GM20000 (cell line): ENCODE measurements around the gene KCNG4.

Source experiments
- DNase-seq: peaks from one replicate; pipeline ENCODE4 v3.0.0; 2012; ENCODE audit warnings: low spot score
- TF ChIP-seq, protein P1 (sequence below): IDR thresholded peaks from 2 replicates; pipeline ENCODE4 v1.5.1; 2012; ENCODE audit warnings: mild to moderate bottlenecking, control low read depth; ENCODE audit errors: extremely low read depth, missing control alignments

KCNG4 gene

DNA sequence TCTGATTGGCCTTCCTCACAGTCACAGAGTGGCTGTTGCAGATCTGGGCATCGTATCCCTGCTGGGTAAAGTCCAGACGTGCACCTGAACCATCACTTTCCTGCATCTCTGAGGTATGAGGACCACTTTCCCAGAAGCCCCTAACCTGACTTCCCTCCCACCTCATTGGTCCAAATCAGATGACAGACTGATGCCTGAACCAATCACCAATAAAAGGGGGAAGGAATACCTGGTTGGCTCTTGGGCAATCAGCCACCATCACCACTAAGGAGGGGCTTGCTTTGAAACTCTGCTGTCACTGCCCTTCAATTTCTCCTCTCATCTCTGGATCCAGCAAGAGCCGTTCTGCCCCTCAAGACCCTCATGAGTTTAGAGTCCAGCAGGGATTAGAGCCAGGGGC is 41.3 kb upstream of the KCNG4 start:
- TF ChIP-seq, protein P1, sequence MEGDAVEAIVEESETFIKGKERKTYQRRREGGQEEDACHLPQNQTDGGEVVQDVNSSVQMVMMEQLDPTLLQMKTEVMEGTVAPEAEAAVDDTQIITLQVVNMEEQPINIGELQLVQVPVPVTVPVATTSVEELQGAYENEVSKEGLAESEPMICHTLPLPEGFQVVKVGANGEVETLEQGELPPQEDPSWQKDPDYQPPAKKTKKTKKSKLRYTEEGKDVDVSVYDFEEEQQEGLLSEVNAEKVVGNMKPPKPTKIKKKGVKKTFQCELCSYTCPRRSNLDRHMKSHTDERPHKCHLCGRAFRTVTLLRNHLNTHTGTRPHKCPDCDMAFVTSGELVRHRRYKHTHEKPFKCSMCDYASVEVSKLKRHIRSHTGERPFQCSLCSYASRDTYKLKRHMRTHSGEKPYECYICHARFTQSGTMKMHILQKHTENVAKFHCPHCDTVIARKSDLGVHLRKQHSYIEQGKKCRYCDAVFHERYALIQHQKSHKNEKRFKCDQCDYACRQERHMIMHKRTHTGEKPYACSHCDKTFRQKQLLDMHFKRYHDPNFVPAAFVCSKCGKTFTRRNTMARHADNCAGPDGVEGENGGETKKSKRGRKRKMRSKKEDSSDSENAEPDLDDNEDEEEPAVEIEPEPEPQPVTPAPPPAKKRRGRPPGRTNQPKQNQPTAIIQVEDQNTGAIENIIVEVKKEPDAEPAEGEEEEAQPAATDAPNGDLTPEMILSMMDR = no peak
- DNase-seq = peak; percentile 24

DNA sequence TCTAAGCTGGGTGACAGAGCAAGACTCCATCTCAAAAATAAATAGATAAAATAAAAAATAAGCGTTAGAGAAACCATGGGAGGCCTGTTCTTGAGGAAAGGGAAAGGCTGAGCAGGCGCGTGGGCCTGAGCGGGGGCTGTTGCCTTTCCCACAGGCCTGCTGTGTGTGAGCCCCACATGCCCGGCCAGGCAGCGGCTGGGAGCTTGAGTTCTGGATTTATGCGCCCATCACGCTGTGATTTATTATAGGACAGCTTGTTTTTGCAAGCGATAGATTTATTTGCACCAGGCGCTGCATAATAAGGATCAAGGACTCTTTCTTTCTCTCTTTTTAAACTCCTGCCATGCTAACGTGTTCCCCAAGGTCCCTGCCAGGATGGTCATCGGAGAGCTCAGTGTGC is 40.1 kb upstream of the KCNG4 start:
- DNase-seq = no peak
- TF ChIP-seq, protein P1 = no peak

DNA sequence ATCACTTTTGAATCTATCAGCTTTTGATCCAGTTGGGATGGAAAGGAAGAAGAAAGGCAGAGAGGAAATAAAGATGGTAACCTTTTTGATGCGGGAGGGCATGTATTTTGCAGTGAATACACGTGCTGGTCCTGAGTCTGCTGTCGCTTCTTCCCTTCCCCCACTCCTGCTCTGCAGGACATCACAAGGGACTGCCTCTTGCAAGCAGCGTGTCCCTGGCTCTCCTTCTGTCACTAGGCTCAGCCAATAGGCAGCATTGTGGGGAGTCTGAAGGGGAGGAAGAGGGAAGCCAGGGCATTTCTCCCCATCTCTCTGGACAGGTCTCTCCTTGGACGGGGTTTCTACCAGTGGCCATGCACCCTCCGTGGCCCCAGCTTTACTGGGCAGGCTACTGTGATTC is 39.2 kb upstream of the KCNG4 start:
- TF ChIP-seq, protein P1 = no peak
- no peak for DNase-seq

DNA sequence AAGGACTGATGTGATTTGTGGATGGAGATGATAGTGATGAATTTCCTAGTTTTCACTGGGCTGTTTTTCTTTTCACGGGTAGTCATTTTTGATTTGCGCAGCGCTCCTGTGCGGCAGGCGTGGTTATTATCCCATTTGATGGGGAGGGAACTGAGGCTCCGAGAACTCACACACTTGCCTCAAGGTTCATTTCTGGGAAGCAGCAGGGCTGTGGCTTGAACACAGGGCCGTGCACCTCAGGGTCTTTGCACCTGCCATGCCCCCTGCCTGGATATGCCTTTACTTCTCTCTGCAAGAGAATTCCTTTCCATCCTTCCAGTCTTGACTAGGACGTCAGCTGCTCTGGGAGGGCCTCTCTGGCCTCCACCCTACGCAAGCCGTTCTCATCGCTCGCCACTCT is 38.5 kb upstream of the KCNG4 start:
- TF ChIP-seq, protein P1 = no peak
- DNase-seq = no peak

- peak; percentile 73 for DNase-seq
- TF ChIP-seq, protein P1 = peak; percentile 59
Measured at GRCh38 chr16:84277244-84277823, 37.5 kb upstream of the KCNG4 start.

DNA sequence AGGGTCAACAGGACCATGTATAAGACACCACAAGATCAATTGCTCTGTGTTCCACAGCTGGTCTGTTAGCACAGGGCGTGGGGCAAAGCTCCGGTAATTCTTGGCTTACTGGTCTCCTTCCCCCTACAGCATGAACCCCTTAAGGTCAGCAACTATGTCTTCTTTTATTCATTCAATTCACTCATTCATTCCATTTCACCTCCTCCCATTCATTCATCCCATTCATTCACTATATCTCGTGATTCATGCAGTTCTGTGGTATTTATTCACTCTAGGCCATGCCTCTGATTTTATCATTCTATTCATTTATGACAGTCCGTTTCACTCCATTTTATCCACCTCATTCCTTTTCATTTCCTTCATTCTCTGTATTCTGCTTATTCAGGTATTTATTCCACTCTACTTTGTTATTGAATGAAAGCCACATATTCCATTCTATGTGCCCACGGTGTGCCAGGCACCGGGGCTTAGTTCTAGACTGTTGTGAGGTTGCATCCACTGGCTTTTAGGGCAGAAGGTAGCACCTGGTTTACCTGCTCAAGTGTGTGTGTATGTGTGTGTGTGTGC is 35.9 kb upstream of the KCNG4 start:
- no peak for DNase-seq
- TF ChIP-seq, protein P1 = no peak

GRCh38 chr16:84274515-84274914 is 34.7 kb upstream of the KCNG4 start:
- DNase-seq = no peak
- TF ChIP-seq, protein P1 = no peak
